22Rv1 (cell line): ENCODE measurements around the gene SMIM28.

ENCODE experiments used
- H3K27ac ChIP-seq: fragments of 450-650 bp; 2 replicates; pipeline ENCODE4 v1.5.1; 2017
- CTCF ChIP-seq: fragments of 450-650 bp; IDR thresholded peaks from 2 replicates; pipeline ENCODE4 v1.5.1; 2017; ENCODE audit warnings: mild to moderate bottlenecking
- ZFX ChIP-seq: fragments of 450-650 bp; IDR thresholded peaks from 2 replicates; pipeline ENCODE4 v1.6.1; 2017; ENCODE audit warnings: antibody characterized with exemption, borderline replicate concordance

SMIM28 gene

DNA sequence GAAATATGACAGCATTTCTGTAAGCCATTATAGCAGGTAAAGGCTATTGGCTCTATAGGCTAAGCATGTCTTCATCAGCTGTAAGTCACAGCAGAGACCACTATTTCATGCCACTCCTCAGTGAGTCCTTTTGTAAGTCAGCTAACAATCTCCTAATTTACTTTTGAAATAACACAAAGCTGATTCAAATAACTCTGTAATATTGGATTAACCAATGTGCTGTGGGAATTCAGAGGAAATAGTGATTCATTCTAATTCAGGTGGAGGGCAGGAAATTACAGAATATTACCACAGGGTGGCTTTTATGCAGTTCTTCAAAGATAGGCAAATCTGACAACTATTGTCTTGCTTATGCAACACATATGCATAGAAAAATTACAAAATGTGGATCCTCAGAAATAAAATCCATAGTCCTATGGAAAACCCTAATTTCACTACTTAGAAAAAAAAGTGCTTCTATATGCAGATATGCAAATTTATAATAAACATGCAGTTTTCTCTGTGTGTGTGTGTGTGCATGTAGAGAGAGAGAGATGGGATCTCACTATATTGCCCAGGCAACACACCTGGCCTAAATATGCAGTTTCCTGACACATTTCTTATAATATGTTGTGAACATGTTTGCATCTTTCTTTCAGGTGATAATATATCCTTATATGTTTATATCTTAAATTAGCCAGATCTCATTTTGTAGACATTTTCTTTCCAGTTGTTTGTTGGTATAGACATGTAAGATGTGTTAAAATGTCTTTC is 4.8 kb upstream of the SMIM28 start:
- H3K27ac ChIP-seq = no peak overlapping the region
- TF ChIP-seq ZFX (no peak), CTCF (0 out of 2 replicates have a peak, but pooled peaks have one; percentile 13)

DNA sequence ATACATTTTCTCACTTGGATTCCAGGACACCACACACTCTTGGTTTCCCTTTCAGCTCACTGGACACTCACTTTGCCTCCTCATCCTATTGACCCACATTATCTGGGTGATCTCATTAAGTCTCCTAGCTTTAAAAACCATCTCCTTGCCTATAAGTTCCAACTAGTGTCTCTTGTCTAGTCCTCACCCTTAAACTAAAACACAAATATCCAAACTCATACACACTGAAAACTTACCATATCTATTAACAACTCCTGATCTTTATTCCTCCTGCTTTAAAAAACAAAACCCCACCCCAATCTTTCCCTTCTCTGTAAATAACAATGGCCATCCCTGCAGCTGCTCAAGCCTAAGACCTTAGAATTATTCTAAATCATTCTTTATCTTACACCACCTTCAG is 3.5 kb upstream of the SMIM28 start:
- no peak for TF ChIP-seq CTCF
- TF ChIP-seq ZFX = no peak
- H3K27ac ChIP-seq = no peak overlapping the region

GRCh38 chr6:138374815-138375214 is 2.9 kb upstream of the SMIM28 start:
- H3K27ac ChIP-seq = no peak overlapping the region
- no peak for TF ChIP-seq ZFX
- TF ChIP-seq CTCF = no peak

- H3K27ac ChIP-seq = peak overlapping the region; percentile 91
- TF ChIP-seq ZFX = no peak
- TF ChIP-seq CTCF = no peak
These were observed 663 bp upstream of the SMIM28 start for GRCh38 chr6:138377042-138377441.

DNA sequence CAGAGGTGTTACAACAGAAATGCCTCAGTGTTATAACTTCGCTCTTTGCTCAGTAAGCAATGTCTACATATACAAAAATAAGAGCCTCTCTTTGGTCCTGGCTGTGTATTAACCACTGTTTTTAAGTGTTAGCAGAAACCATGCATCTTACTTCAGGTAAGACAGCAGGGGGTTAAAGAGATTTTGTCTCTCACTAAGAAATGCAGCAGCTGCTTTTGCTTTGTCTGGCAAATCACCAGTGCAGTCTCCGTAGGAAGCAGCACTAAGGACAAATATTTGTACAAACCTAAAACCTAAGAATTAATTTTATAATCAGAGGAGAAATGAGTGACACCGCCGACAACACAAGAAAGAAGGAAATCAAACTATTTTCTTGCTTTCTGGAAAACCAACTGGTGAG is 758 bp downstream of the SMIM28 start:
- peak overlapping the region; percentile 91 for H3K27ac ChIP-seq
- TF ChIP-seq ZFX = no peak
- TF ChIP-seq CTCF = no peak

DNA sequence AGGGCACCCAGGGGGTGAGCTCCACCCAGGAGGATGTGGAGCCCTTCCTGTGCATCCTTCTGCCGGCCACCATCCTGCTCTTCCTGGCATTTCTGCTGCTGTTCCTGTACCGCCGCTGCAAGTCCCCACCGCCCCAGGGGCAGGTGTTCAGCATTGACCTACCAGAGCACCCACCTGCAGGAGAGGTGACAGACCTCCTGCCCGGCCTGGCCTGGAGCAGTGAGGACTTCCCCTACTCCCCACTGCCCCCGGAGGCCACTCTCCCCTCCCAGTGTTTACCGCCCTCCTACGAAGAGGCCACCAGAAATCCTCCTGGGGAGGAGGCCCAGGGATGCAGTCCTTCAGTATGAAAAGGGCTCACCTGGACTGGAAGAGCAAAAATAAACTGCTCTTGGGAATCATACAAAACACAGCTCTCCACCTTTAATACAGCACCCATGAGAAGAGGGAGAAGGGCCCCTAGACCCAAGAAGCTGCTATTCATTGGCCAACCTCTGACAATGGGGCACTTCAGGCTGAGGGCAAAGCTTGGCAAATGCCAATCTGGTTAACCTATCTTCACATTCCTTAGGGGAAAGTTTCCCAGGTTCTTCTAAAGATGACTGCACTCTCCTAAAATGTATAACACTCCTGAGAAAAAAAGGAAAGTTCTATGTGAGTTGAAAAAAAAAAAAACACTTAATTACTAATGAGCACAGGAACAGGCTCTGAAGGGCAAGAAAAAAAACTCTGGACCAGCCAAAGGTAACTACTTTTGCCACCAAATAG is 5.0 kb downstream of the SMIM28 start:
- TF ChIP-seq CTCF = peak; percentile 38
- TF ChIP-seq ZFX = no peak
- H3K27ac ChIP-seq = peak overlapping the region; percentile 97

DNA sequence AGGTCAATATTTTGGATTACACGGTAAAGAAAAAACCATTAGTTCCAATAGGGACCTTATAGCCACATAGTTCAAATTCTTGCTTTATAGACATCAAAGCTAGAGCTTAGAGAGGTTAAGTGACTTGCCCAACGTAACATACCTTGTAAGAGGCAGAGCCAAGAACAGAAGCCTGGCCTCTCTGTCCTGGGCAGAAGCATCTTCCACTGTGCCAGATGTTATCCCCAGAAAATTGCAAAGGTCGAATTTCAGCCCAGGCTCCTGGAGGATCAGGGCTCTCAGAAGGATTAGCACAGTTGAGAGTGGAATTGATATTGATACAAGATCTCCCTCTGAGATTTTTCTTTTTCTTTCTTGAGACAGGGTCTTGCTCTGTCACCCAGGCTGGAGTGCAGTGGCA is 6.1 kb downstream of the SMIM28 start:
- H3K27ac ChIP-seq = peak overlapping the region; percentile 97
- TF ChIP-seq CTCF (no peak), ZFX (no peak)
